Activated naive CD8-positive, alpha-beta T cell treated with anti-CD3 and anti-CD28 coated beads, Interleukin-2, amount 10 ng/mL, durations not matched to agents 7 days and 5 days (primary cell): Measurements from ENCODE around the gene ICA1L. TPM values are rescaled to one million over a fixed set of nuclear protein-coding genes. Genes with fewer than 3 reads are reported as not detected.
"Not testable (repeated sequence)": the region's sequence is repeated elsewhere in the genome, so short reads cannot be mapped to it uniquely, and the experiment has no call there.

Experiments
- ATAC-seq: fragments of 150-1000 bp; cut with Tn5 transposase; one replicate; pipeline ENCODE4 v1.10.0; 2021; ENCODE audit warnings: low read depth, moderate library complexity
- POLR2A ChIA-PET: fragments of 350-600 bp; sonication (Branson Sonifier 250); formaldehyde crosslinking; loops from one replicate; lab custom pipeline; 2021; ENCODE audit warnings: antibody characterized with exemption; lab: Charles Lee
- DNase-seq: peaks from one replicate; pipeline ENCODE4 v3.0.0; 2021
- H3K27ac Mint-ChIP-seq: one replicate; pipeline ENCODE4 v1.8.0; 2022; ENCODE audit warnings: mild to moderate bottlenecking, mixed read lengths
- H3K27me3 Mint-ChIP-seq: one replicate; pipeline ENCODE4 v1.8.0; 2022; ENCODE audit warnings: mild to moderate bottlenecking, moderate library complexity, mixed read lengths
- H3K36me3 Mint-ChIP-seq: one replicate; pipeline ENCODE4 v1.8.0; 2021; ENCODE audit warnings: mild to moderate bottlenecking, mixed read lengths
- H3K4me1 Mint-ChIP-seq: one replicate; pipeline ENCODE4 v1.8.0; 2021; ENCODE audit warnings: mixed read lengths
- H3K4me3 Mint-ChIP-seq: one replicate; pipeline ENCODE4 v1.8.0; 2022; ENCODE audit warnings: mild to moderate bottlenecking, moderate library complexity, mixed read lengths
- H3K9me3 Mint-ChIP-seq: one replicate; pipeline ENCODE4 v1.8.0; 2021; ENCODE audit warnings: mixed read lengths
- total RNA-seq, 2 experiments: library from RNA; stranded (reverse); gene quantifications; one replicate each; pipeline ENCODE4 v1.2.3, GENCODE V29; 2021

Gene ICA1L
- total RNA-seq, 2 experiments from 2014 or later, result 4.5 to 5.8 TPM

- H3K4me1 Mint-ChIP-seq, result peaks cover 10% of the 10 kb centered on the region
- peak; percentile 92 for ATAC-seq
- peak overlapping the region; percentile 13 for H3K27ac Mint-ChIP-seq
- peak overlapping the region; percentile 46 for H3K4me3 Mint-ChIP-seq
- no peaks in the 10 kb centered on the region for H3K36me3 Mint-ChIP-seq
- no peaks in the 10 kb centered on the region for H3K27me3 Mint-ChIP-seq
- H3K9me3 Mint-ChIP-seq, result no peaks in the 10 kb centered on the region
- POLR2A ChIA-PET, result no interaction called here
- DNase-seq, result no peak
Measured at GRCh38 chr2:202831242-202832220, 40.0 kb downstream of the ICA1L start.

DNA sequence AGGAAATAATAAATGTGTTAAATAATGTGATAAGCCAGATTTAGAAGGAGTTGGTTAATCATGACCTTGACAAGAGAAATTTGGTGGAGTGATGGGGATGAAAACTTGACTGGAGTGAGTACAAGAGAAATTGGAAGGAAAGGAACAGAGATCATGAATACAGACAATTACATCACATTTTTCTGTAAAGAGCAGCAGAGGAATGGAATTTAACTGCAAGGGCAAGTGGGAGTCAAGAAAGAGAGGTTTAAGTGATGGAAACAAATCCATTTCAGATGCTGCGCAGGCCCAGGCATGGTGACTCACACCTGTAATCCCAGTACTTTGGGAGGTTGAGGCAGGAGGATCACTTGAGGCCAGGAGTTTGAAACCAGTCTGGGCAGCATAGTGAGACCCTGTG lies 46.7 kb downstream of the ICA1L start:
- Mint-ChIP-seq H3K27ac (no peak overlapping the region), H3K4me1 (no peaks in the 10 kb centered on the region), H3K9me3 (no peaks in the 10 kb centered on the region), H3K4me3 (no peak overlapping the region), H3K27me3 (no peaks in the 10 kb centered on the region), H3K36me3 (peaks cover 4% of the 10 kb centered on the region)
- POLR2A ChIA-PET, result no interaction called here
- DNase-seq (no peak), ATAC-seq (no peak)

GRCh38 chr2:202822411-202822810 lies 49.2 kb downstream of the ICA1L start:
- DNase-seq, result no peak
- POLR2A ChIA-PET, result interaction anchor here (0.7 kb wide), 1 partner anchor 185 kb away, joined by 3 read pairs; no protein-coding TSS in a partner anchor

GRCh38 chr2:202821206-202822160 lies 50.1 kb downstream of the ICA1L start:
- H3K4me3 Mint-ChIP-seq, result no peak overlapping the region
- POLR2A ChIA-PET, result interaction anchor here (0.7 kb wide), 1 partner anchor 184 kb away, joined by 3 read pairs; no protein-coding TSS in a partner anchor
- no peak for DNase-seq
- no peaks in the 10 kb centered on the region for H3K27me3 Mint-ChIP-seq
- no peaks in the 10 kb centered on the region for H3K9me3 Mint-ChIP-seq
- H3K27ac Mint-ChIP-seq, result no peak overlapping the region
- peaks cover 8% of the 10 kb centered on the region for H3K36me3 Mint-ChIP-seq
- no peaks in the 10 kb centered on the region for H3K4me1 Mint-ChIP-seq
- ATAC-seq, result no peak

More at GRCh38 chr2:202822411-202822810, 49.2 kb downstream of the ICA1L start:
- H3K27me3 Mint-ChIP-seq, result no peaks in the 10 kb centered on the region
- no peaks in the 10 kb centered on the region for H3K9me3 Mint-ChIP-seq
- H3K36me3 Mint-ChIP-seq, result peaks cover 7% of the 10 kb centered on the region
- no peak overlapping the region for H3K4me3 Mint-ChIP-seq
- H3K27ac Mint-ChIP-seq, result no peak overlapping the region
- H3K4me1 Mint-ChIP-seq, result no peaks in the 10 kb centered on the region
- ATAC-seq, result no peak

DNA sequence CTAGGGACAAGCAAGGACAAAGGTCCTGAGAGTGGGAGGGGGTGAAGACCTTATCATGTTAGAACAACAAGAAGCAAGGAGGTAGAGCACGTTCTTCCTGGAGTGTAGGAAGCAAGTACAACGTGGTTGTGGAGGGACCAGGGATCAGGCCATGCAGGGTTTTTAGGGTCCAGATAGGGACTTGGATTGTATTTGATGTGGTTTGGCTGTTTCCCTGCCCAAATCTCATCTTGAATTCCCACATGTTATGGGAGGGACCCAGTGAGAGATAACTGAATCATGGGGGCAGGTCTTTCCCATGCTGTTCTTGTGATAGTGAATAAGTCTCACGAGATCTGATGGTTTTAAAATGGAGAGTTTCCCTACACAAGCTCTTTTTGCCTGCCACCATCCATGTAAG lies 53.2 kb downstream of the ICA1L start:
- ATAC-seq (no peak), DNase-seq (no peak)
- H3K27ac Mint-ChIP-seq, result no peak overlapping the region
- H3K27me3 Mint-ChIP-seq, result no peaks in the 10 kb centered on the region
- POLR2A ChIA-PET, result no interaction called here
- H3K4me1 Mint-ChIP-seq, result no peaks in the 10 kb centered on the region
- H3K4me3 Mint-ChIP-seq, result no peak overlapping the region
- peaks cover 10% of the 10 kb centered on the region for H3K36me3 Mint-ChIP-seq
- no peaks in the 10 kb centered on the region for H3K9me3 Mint-ChIP-seq

GRCh38 chr2:202817771-202818170 lies 53.8 kb downstream of the ICA1L start:
- no peaks in the 10 kb centered on the region for H3K4me1 Mint-ChIP-seq
- H3K4me3 Mint-ChIP-seq, result no peak overlapping the region
- no peaks in the 10 kb centered on the region for H3K27me3 Mint-ChIP-seq
- DNase-seq (no peak), ATAC-seq (no peak)
- H3K27ac Mint-ChIP-seq, result no peak overlapping the region
- no peaks in the 10 kb centered on the region for H3K9me3 Mint-ChIP-seq
- POLR2A ChIA-PET, result no interaction called here
- peaks cover 10% of the 10 kb centered on the region for H3K36me3 Mint-ChIP-seq

DNA sequence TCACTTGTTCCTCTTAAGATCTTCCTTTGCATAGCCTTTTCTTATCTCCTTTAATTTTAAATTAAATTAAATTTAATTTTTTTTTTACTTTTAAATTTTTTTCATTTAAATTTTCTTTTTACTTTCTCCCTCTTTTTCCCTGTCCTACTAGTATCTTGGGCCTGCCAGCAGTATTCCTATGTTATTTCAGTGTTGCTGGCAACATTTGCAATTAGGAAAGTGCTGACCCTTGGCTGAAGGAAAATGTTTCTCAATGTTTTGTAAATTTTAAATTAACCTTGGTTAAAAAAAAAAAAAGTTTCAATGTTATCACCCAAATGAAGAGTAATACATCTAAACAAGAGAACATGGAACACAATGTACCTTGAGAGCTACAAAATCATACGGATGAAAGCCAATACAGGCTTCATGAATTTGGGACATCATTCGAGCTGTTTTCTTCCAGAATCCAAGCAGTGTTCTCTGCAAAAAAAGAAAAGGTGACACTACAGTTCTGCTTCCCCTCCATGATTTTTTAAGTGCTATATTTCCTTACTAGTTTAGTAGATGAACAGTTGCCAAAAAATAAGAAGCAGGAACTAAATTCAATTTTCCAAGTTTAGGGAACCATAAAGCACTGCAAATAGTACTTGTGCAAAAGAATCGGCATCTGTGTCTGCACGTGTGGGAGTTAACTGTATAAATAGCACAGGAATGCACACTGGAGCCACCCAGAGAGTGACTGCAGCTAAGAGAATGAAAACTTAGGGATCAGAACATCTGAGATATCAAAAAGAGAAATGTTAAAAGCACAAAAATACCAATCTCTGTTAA lies 55.8 kb downstream of the ICA1L start:
- DNase-seq, result no peak
- ATAC-seq, result no peak
- peaks cover 17% of the 10 kb centered on the region for H3K36me3 Mint-ChIP-seq
- H3K4me1 Mint-ChIP-seq, result no peaks in the 10 kb centered on the region
- H3K27me3 Mint-ChIP-seq, result no peaks in the 10 kb centered on the region
- no peak overlapping the region for H3K4me3 Mint-ChIP-seq
- POLR2A ChIA-PET, result no interaction called here
- no peaks in the 10 kb centered on the region for H3K9me3 Mint-ChIP-seq
- H3K27ac Mint-ChIP-seq, result no peak overlapping the region

DNA sequence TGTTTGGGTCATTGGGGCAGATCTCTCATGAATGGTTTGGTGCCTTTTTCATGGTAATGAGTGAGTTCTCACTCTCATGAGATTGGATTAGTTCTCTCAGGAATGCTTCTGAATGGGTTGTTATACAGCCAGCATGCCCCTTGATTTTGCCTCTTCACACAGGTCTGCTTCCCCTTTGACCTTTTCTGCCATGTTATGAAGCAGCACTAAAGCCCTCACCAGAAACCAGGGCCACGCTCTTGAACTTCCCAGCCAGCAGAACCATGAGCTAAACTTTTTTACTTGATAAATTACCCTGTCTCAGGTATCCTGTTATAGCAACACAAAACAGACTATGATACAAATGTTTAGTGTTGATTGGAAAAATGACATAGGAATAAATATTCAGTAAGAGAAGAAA lies 57.3 kb downstream of the ICA1L start:
- Mint-ChIP-seq H3K36me3 (peaks cover 25% of the 10 kb centered on the region), H3K27me3 (no peaks in the 10 kb centered on the region), H3K9me3 (peaks cover 2% of the 10 kb centered on the region), H3K27ac (no peak overlapping the region), H3K4me1 (no peaks in the 10 kb centered on the region), H3K4me3 (no peak overlapping the region)
- POLR2A ChIA-PET, result no interaction called here
- ATAC-seq (no peak), DNase-seq (no peak)

DNA sequence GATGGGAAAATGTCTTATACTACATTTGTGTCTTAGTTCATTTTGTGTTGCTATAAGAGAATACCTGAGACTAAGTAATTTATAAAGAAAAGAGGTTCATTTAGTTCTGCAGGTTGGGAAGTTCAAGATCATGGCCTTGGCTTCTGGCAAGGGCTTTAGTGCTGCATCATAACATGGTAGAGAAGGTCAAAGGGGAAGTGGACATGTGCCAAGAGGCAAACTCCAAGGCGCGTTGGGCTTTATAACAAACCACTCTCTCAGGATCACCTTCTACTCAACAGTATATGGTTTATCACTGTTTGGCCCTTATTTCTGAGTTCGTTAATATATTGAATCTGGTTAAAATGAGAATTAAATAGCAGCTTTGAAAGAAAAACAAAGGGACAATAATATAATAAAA lies 58.2 kb downstream of the ICA1L start:
- no peaks in the 10 kb centered on the region for H3K27me3 Mint-ChIP-seq
- no peak overlapping the region for H3K27ac Mint-ChIP-seq
- H3K4me3 Mint-ChIP-seq, result no peak overlapping the region
- POLR2A ChIA-PET, result no interaction called here
- DNase-seq (no peak), ATAC-seq (no peak)
- H3K9me3 Mint-ChIP-seq, result peaks cover 2% of the 10 kb centered on the region
- no peaks in the 10 kb centered on the region for H3K4me1 Mint-ChIP-seq
- H3K36me3 Mint-ChIP-seq, result peaks cover 30% of the 10 kb centered on the region

DNA sequence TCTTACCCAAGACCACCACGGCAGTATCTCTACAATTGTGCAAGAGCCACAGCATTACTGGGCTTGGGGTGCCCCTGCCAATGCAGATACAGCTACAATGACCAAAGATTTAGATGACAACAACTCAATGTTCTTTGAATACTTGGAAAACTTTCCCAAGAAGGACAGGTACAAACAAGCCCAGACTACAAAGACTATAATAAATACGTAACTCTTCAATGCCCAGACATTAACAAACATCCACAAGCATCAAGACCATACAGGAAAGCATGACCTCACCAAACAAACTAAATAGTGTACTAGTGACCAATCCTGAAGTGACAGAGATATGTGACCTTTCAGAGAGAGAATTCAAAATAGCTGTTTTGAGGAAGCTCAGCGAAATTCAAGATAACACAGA lies 62.8 kb downstream of the ICA1L start:
- Mint-ChIP-seq H3K27ac (no peak overlapping the region), H3K4me1 (no peaks in the 10 kb centered on the region), H3K4me3 (no peak overlapping the region), H3K9me3 (peaks cover 2% of the 10 kb centered on the region), H3K36me3 (peaks cover 26% of the 10 kb centered on the region), H3K27me3 (no peaks in the 10 kb centered on the region)
- no peak for ATAC-seq
- POLR2A ChIA-PET, result interaction anchor here (0.6 kb wide), 1 partner anchor 143 kb away, joined by 4 read pairs; no protein-coding TSS in a partner anchor
- no peak for DNase-seq

DNA sequence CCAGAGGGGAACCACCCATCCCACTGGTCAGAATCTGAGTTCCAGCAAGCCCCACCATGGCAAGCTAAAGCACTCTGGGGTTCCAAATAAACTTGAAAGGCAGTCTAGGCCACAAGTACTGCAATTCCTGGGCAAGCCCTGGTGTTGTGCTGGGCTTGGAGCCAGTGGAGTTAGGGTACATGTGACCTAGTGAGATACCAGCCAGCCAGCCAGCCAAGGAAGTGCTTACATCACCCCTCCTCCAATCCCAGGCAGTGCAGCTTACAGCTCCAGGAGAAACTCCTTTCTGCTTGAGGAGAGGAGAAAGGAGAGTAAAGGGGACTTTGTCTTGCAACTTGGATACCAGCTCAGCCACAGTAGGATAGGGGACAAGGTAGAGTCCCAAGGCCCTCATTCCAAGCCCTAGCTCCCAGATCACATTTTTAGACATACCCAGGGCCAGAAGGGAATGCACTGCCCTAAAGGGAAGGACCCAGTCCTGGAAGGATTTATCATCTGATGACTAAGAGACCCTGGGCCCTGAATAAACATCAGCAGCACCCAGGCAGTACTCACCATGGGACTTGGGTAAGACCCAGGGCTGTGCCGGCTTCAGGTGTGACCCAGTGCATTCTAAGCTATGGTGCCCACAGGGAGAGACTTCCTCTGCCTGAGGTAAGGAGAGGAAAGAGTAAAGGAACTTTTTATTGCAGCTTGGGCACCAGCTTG lies 64.0 kb downstream of the ICA1L start:
- H3K4me3 Mint-ChIP-seq, H3K27me3 Mint-ChIP-seq, H3K9me3 Mint-ChIP-seq, DNase-seq, H3K4me1 Mint-ChIP-seq, H3K27ac Mint-ChIP-seq, ATAC-seq, POLR2A ChIA-PET: not testable (repeated sequence)
- peaks cover 29% of the 10 kb centered on the region for H3K36me3 Mint-ChIP-seq

GRCh38 chr2:202805911-202806310 lies 65.7 kb downstream of the ICA1L start:
- DNase-seq, H3K27me3 Mint-ChIP-seq, POLR2A ChIA-PET, H3K4me3 Mint-ChIP-seq, H3K27ac Mint-ChIP-seq, H3K4me1 Mint-ChIP-seq, H3K9me3 Mint-ChIP-seq, ATAC-seq: not testable (repeated sequence)
- peaks cover 26% of the 10 kb centered on the region for H3K36me3 Mint-ChIP-seq
